Measurements from ENCODE around the gene RAP1B.
A peak's percentile ranks its signal among the peaks of the same experiment; 100 is the strongest.

The RAP1B gene

GRCh38 chr12:68665016-68665569, 54.4 kb downstream of the RAP1B start:
- WGBS (ENCODE audit: insufficient coverage), result 82% methylated on average over 2 of the region's 3 CpGs
- ChIA-PET POLR2A (no interaction called here), CTCF (no interaction called here)
- Histone ChIP-seq H3K4me1 (ENCODE audit: control extremely low read depth in 1 of 4, control insufficient read depth in 4 of 4, insufficient read depth in 4 of 4, low read length in 3 of 4) (peaks cover 11 to 20% (median 15%) of the 10 kb centered on the region in 4 experiments), H3K27ac (ENCODE audit: insufficient read depth in 1 of 2, low read depth in 1 of 2, low read length in 2 of 2, poor library complexity in 1 of 2, severe bottlenecking in 2 of 2) (no peak overlapping the region), H3K27me3 (replicated peaks in 2 of 5; ENCODE audit: control insufficient read depth in 4 of 5, insufficient read depth in 5 of 5, low read length in 4 of 5) (no peaks in the 10 kb centered on the region), H3K36me3 (ENCODE audit: control insufficient read depth in 4 of 4, insufficient read depth in 4 of 4, low read length in 3 of 4) (peaks cover 8 to 26% (median 13%) of the 10 kb centered on the region in 4 experiments), H3K9me3 (ENCODE audit: control extremely low read depth in 1 of 5, control insufficient read depth in 4 of 5, insufficient read depth in 2 of 5, low read depth in 1 of 5, low read length in 4 of 5) (no peaks in the 10 kb centered on the region), H3K4me3 (ENCODE audit: control insufficient read depth in 1 of 7, extremely low read depth in 1 of 7, insufficient read depth in 4 of 7, low read depth in 2 of 7, low read length in 6 of 7) (no peak overlapping the region)
- no peak for DNase-seq

DNA sequence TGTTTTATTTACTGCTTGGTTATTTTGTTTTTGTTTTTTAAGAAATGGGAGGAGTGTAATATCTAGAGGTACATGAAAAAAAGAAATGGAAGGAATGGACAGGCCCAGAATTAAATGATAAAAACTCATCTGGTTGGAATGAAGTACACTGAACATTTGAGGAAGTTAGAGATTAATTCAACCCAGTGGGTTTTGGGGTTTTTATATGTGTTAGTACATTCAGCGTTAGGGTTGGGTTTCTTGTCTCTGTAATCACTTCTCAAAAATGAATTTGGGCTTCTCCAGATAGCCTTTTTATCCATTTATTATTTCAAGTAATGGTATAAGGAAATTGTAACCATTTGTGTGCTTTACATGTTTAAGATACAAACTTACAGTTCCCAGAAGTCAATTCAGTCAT, 56.6 kb downstream of the RAP1B start:
- WGBS (ENCODE audit: insufficient coverage), result no CpG with 5 or more reads among the region's 1 CpG
- POLR2A ChIA-PET, result no interaction called here
- Histone ChIP-seq H3K36me3 (ENCODE audit: control insufficient read depth in 4 of 4, insufficient read depth in 4 of 4, low read length in 3 of 4) (peaks cover 0 to 11% (median 6%) of the 10 kb centered on the region in 4 experiments), H3K9me3 (ENCODE audit: control extremely low read depth in 1 of 5, control insufficient read depth in 4 of 5, insufficient read depth in 2 of 5, low read depth in 1 of 5, low read length in 4 of 5) (no peaks in the 10 kb centered on the region), H3K27ac (ENCODE audit: insufficient read depth in 1 of 2, low read depth in 1 of 2, low read length in 2 of 2, poor library complexity in 1 of 2, severe bottlenecking in 2 of 2) (no peak overlapping the region), H3K4me1 (ENCODE audit: control extremely low read depth in 1 of 4, control insufficient read depth in 4 of 4, insufficient read depth in 4 of 4, low read length in 3 of 4) (peaks cover 11 to 20% (median 15%) of the 10 kb centered on the region in 4 experiments), H3K4me3 (ENCODE audit: control insufficient read depth in 1 of 7, extremely low read depth in 1 of 7, insufficient read depth in 4 of 7, low read depth in 2 of 7, low read length in 6 of 7) (peak overlapping the region in 1 of 7 experiments; percentile 5), H3K27me3 (replicated peaks in 2 of 5; ENCODE audit: control insufficient read depth in 4 of 5, insufficient read depth in 5 of 5, low read length in 4 of 5) (no peaks in the 10 kb centered on the region)
- CTCF ChIA-PET, result no interaction called here
- DNase-seq, result peak; percentile 12 to 72 (median 60)

GRCh38 chr12:68667896-68668295, 57.2 kb downstream of the RAP1B start:
- peak in 1 of 3 donors; percentile 20 for DNase-seq

GRCh38 chr12:68671179-68671578, 60.5 kb downstream of the RAP1B start:
- DNase-seq, result no peak
- H3K36me3 ChIP-seq (ENCODE audit: control insufficient read depth in 4 of 4, insufficient read depth in 4 of 4, low read length in 3 of 4), result no peaks in the 10 kb centered on the region
- CTCF ChIA-PET, result no interaction called here
- H3K27ac ChIP-seq (ENCODE audit: insufficient read depth in 1 of 2, low read depth in 1 of 2, low read length in 2 of 2, poor library complexity in 1 of 2, severe bottlenecking in 2 of 2), result no peak overlapping the region
- no peaks in the 10 kb centered on the region for H3K9me3 ChIP-seq (ENCODE audit: control extremely low read depth in 1 of 5, control insufficient read depth in 4 of 5, insufficient read depth in 2 of 5, low read depth in 1 of 5, low read length in 4 of 5)
- WGBS (ENCODE audit: insufficient coverage), result 96% methylated on average over 2 of the region's 4 CpGs
- no peak overlapping the region for H3K4me3 ChIP-seq (ENCODE audit: control insufficient read depth in 1 of 7, extremely low read depth in 1 of 7, insufficient read depth in 4 of 7, low read depth in 2 of 7, low read length in 6 of 7)
- POLR2A ChIA-PET, result no interaction called here
- peaks cover 16 to 38% (median 29%) of the 10 kb centered on the region in 4 experiments for H3K4me1 ChIP-seq (ENCODE audit: control extremely low read depth in 1 of 4, control insufficient read depth in 4 of 4, insufficient read depth in 4 of 4, low read length in 3 of 4)
- no peaks in the 10 kb centered on the region for H3K27me3 ChIP-seq (replicated peaks in 2 of 5; ENCODE audit: control insufficient read depth in 4 of 5, insufficient read depth in 5 of 5, low read length in 4 of 5)

More at GRCh38 chr12:68667896-68668295, 57.2 kb downstream of the RAP1B start:
- WGBS (ENCODE audit: insufficient coverage), result 0% methylated on average over 1 of the region's 1 CpG
- Histone ChIP-seq H3K4me3 (ENCODE audit: control insufficient read depth in 1 of 7, extremely low read depth in 1 of 7, insufficient read depth in 4 of 7, low read depth in 2 of 7, low read length in 6 of 7) (peak overlapping the region in 1 of 7 experiments; percentile 28), H3K27ac (ENCODE audit: insufficient read depth in 1 of 2, low read depth in 1 of 2, low read length in 2 of 2, poor library complexity in 1 of 2, severe bottlenecking in 2 of 2) (no peak overlapping the region), H3K9me3 (ENCODE audit: control extremely low read depth in 1 of 5, control insufficient read depth in 4 of 5, insufficient read depth in 2 of 5, low read depth in 1 of 5, low read length in 4 of 5) (no peaks in the 10 kb centered on the region), H3K36me3 (ENCODE audit: control insufficient read depth in 4 of 4, insufficient read depth in 4 of 4, low read length in 3 of 4) (peaks cover 0 to 7% (median 4%) of the 10 kb centered on the region in 4 experiments), H3K27me3 (replicated peaks in 2 of 5; ENCODE audit: control insufficient read depth in 4 of 5, insufficient read depth in 5 of 5, low read length in 4 of 5) (no peaks in the 10 kb centered on the region), H3K4me1 (ENCODE audit: control extremely low read depth in 1 of 4, control insufficient read depth in 4 of 4, insufficient read depth in 4 of 4, low read length in 3 of 4) (peaks cover 11 to 20% (median 15%) of the 10 kb centered on the region in 4 experiments)
- ChIA-PET CTCF (interaction anchor here (1.3 kb wide), 1 partner anchor 27 kb away, joined by 3 read pairs; no protein-coding TSS in a partner anchor), POLR2A (no interaction called here)

DNA sequence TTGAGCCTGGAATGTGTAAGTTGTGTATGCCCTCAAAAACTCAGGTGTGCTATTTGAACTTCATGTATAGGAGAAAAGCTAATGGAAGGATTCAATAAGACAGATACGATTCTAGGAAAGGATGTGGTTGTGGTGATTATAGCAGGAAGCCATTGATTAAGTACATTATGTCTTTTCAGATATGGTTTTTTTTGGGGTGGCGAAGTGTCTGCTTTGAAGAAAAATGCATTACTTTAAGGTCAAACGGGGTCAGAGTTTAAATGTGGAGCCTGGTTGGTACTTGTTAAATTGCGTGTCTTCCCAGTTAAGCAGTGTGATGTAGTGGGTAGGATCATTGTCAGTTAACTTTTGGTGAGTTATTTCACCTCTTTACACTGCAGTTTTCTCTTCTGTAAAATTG, 63.1 kb downstream of the RAP1B start:
- ChIA-PET POLR2A (no interaction called here), CTCF (no interaction called here)
- WGBS (ENCODE audit: insufficient coverage), result 49% methylated on average over 4 of the region's 4 CpGs
- H3K9me3 ChIP-seq (ENCODE audit: control extremely low read depth in 1 of 5, control insufficient read depth in 4 of 5, insufficient read depth in 2 of 5, low read depth in 1 of 5, low read length in 4 of 5), result no peaks in the 10 kb centered on the region
- no peak for DNase-seq
- no peaks in the 10 kb centered on the region for H3K36me3 ChIP-seq (ENCODE audit: control insufficient read depth in 4 of 4, insufficient read depth in 4 of 4, low read length in 3 of 4)
- H3K27me3 ChIP-seq (replicated peaks in 2 of 5; ENCODE audit: control insufficient read depth in 4 of 5, insufficient read depth in 5 of 5, low read length in 4 of 5), result no peaks in the 10 kb centered on the region
- no peak overlapping the region for H3K27ac ChIP-seq (ENCODE audit: insufficient read depth in 1 of 2, low read depth in 1 of 2, low read length in 2 of 2, poor library complexity in 1 of 2, severe bottlenecking in 2 of 2)
- H3K4me3 ChIP-seq (ENCODE audit: control insufficient read depth in 1 of 7, extremely low read depth in 1 of 7, insufficient read depth in 4 of 7, low read depth in 2 of 7, low read length in 6 of 7), result no peak overlapping the region
- peaks cover 2 to 21% (median 16%) of the 10 kb centered on the region in 4 experiments for H3K4me1 ChIP-seq (ENCODE audit: control extremely low read depth in 1 of 4, control insufficient read depth in 4 of 4, insufficient read depth in 4 of 4, low read length in 3 of 4)

GRCh38 chr12:68674376-68674775, 63.7 kb downstream of the RAP1B start:
- CTCF ChIA-PET, result no interaction called here
- no peak for DNase-seq
- no peaks in the 10 kb centered on the region for H3K9me3 ChIP-seq (ENCODE audit: control extremely low read depth in 1 of 5, control insufficient read depth in 4 of 5, insufficient read depth in 2 of 5, low read depth in 1 of 5, low read length in 4 of 5)
- H3K27ac ChIP-seq (ENCODE audit: insufficient read depth in 1 of 2, low read depth in 1 of 2, low read length in 2 of 2, poor library complexity in 1 of 2, severe bottlenecking in 2 of 2), result no peak overlapping the region
- peaks cover 2 to 21% (median 16%) of the 10 kb centered on the region in 4 experiments for H3K4me1 ChIP-seq (ENCODE audit: control extremely low read depth in 1 of 4, control insufficient read depth in 4 of 4, insufficient read depth in 4 of 4, low read length in 3 of 4)
- POLR2A ChIA-PET, result no interaction called here
- H3K27me3 ChIP-seq (replicated peaks in 2 of 5; ENCODE audit: control insufficient read depth in 4 of 5, insufficient read depth in 5 of 5, low read length in 4 of 5), result no peaks in the 10 kb centered on the region
- no peak overlapping the region for H3K4me3 ChIP-seq (ENCODE audit: control insufficient read depth in 1 of 7, extremely low read depth in 1 of 7, insufficient read depth in 4 of 7, low read depth in 2 of 7, low read length in 6 of 7)
- no peaks in the 10 kb centered on the region for H3K36me3 ChIP-seq (ENCODE audit: control insufficient read depth in 4 of 4, insufficient read depth in 4 of 4, low read length in 3 of 4)

GRCh38 chr12:68675101-68675842, 64.6 kb downstream of the RAP1B start:
- Histone ChIP-seq H3K27me3 (replicated peaks in 2 of 5; ENCODE audit: control insufficient read depth in 4 of 5, insufficient read depth in 5 of 5, low read length in 4 of 5) (no peaks in the 10 kb centered on the region), H3K4me3 (ENCODE audit: control insufficient read depth in 1 of 7, extremely low read depth in 1 of 7, insufficient read depth in 4 of 7, low read depth in 2 of 7, low read length in 6 of 7) (peak overlapping the region in 3 of 7 experiments; percentile 20 to 51 (median 25)), H3K4me1 (ENCODE audit: control extremely low read depth in 1 of 4, control insufficient read depth in 4 of 4, insufficient read depth in 4 of 4, low read length in 3 of 4) (peaks cover 2 to 21% (median 16%) of the 10 kb centered on the region in 4 experiments), H3K9me3 (ENCODE audit: control extremely low read depth in 1 of 5, control insufficient read depth in 4 of 5, insufficient read depth in 2 of 5, low read depth in 1 of 5, low read length in 4 of 5) (no peaks in the 10 kb centered on the region), H3K36me3 (ENCODE audit: control insufficient read depth in 4 of 4, insufficient read depth in 4 of 4, low read length in 3 of 4) (no peaks in the 10 kb centered on the region), H3K27ac (ENCODE audit: insufficient read depth in 1 of 2, low read depth in 1 of 2, low read length in 2 of 2, poor library complexity in 1 of 2, severe bottlenecking in 2 of 2) (no peak overlapping the region)
- ChIA-PET CTCF (no interaction called here), POLR2A (no interaction called here)
- no CpG with 5 or more reads among the region's 5 CpGs for WGBS (ENCODE audit: insufficient coverage)
- DNase-seq, result peak; percentile 13 to 68 (median 65)
